Myocyte (in vitro differentiated cells): ENCODE results near the gene FCHO2. TPM values are rescaled to one million over a fixed set of nuclear protein-coding genes. Genes with fewer than 3 reads are reported as not detected.
A peak's percentile ranks its signal among the peaks of the same experiment; 100 is the strongest.
"Not testable (repeated sequence)": the region's sequence is repeated elsewhere in the genome, so short reads cannot be mapped to it uniquely, and the experiment has no call there.

ENCODE experiments used
- DNase-seq: peaks from one replicate; pipeline ENCODE4 v3.0.0-alpha.2; 2012; ENCODE audit warnings: low read depth
- polyA plus RNA-seq: library from polyadenylated mRNA; unstranded; fragments of >200 nt; gene quantifications from one replicate; pipeline ENCODE4 v1.2.1, GENCODE V29; 2012; ENCODE audit warnings: missing spikeins
- total RNA-seq: library from RNA; depleted of rRNA; stranded (reverse); fragments of >200 nt; gene quantifications from 2 replicates; pipeline ENCODE4 v1.2.3, GENCODE V29; 2014

The FCHO2 gene
- total RNA-seq: 12.5 and 14.7 TPM in 2 replicates
- 7.0 TPM for polyA plus RNA-seq

GRCh38 chr5:72955768-72956323 is at the start of gene FCHO2:
FCHO2 (plus strand) TSS chr5:72956041; CDS start chr5:72956097, 56 bp downstream.
- peak; percentile 97 for DNase-seq

- no peak for DNase-seq
These were observed 49.0 kb upstream of the FCHO2 start for GRCh38 chr5:72906806-72907205.

GRCh38 chr5:72908664-72909063 is 47.2 kb upstream of the FCHO2 start:
- no peak for DNase-seq

GRCh38 chr5:72917371-72917776 is 38.5 kb upstream of the FCHO2 start:
- DNase-seq: no peak

GRCh38 chr5:72920690-72921502 is 34.9 kb upstream of the FCHO2 start:
- DNase-seq: no peak

- DNase-seq: peak; percentile 35
These were observed 34.0 kb upstream of the FCHO2 start for GRCh38 chr5:72921886-72922285.

GRCh38 chr5:72922422-72922821 is 33.4 kb upstream of the FCHO2 start:
- DNase-seq: no peak

- DNase-seq: no peak
These were observed 30.4 kb upstream of the FCHO2 start for GRCh38 chr5:72925336-72926010.

- not testable (repeated sequence) for DNase-seq
These were observed 23.2 kb upstream of the FCHO2 start for GRCh38 chr5:72932686-72933085.

- DNase-seq: not testable (repeated sequence)
These were observed 20.7 kb upstream of the FCHO2 start for GRCh38 chr5:72934953-72935725.

GRCh38 chr5:72936893-72937292 is 18.9 kb upstream of the FCHO2 start:
- DNase-seq: no peak

GRCh38 chr5:72937517-72938061 is 18.3 kb upstream of the FCHO2 start:
- no peak for DNase-seq

GRCh38 chr5:72938206-72938605 is 17.6 kb upstream of the FCHO2 start:
- no peak for DNase-seq

- DNase-seq: no peak
These were observed 15.8 kb upstream of the FCHO2 start for GRCh38 chr5:72940082-72940481.

GRCh38 chr5:72943307-72943706 is 12.5 kb upstream of the FCHO2 start:
- no peak for DNase-seq

- no peak for DNase-seq
These were observed 8.3 kb upstream of the FCHO2 start for GRCh38 chr5:72947498-72947897.

- no peak for DNase-seq
These were observed 6.4 kb upstream of the FCHO2 start for GRCh38 chr5:72949481-72949880.

- DNase-seq: no peak
These were observed 4.0 kb upstream of the FCHO2 start for GRCh38 chr5:72951671-72952468.

- no peak for DNase-seq
These were observed 1.5 kb upstream of the FCHO2 start for GRCh38 chr5:72954389-72954788.

GRCh38 chr5:72955143-72955767 is 586 bp upstream of the FCHO2 start:
- peak; percentile 82 for DNase-seq
